Naive B cell (primary cell): Measurements from ENCODE around the gene MFSD11. TPM values are rescaled to one million over a fixed set of nuclear protein-coding genes. Genes with fewer than 3 reads are reported as not detected.
"Not testable (repeated sequence)": the region's sequence is repeated elsewhere in the genome, so short reads cannot be mapped to it uniquely, and the experiment has no call there.

Experiments used
- ATAC-seq, 2 donors: fragments of 150-1000 bp; cut with Tn5 transposase; 2 replicates each; pipeline ENCODE4 v1.10.0; 2021; ENCODE audit warnings: low read depth in 2 of 2, mild to moderate bottlenecking in 2 of 2, moderate library complexity in 2 of 2
- DNase-seq: peaks from one replicate; pipeline ENCODE4 v3.0.0; 2022
- H3K27ac Mint-ChIP-seq, 6 donors: one replicate each; pipeline ENCODE4 v1.8.0; 2020 to 2022; ENCODE audit warnings: mild to moderate bottlenecking in 6 of 6, mixed read lengths in 6 of 6, moderate library complexity in 5 of 6, inconsistent platforms in 2 of 6
- H3K27me3 Mint-ChIP-seq, 3 donors: one replicate each; pipeline ENCODE4 v1.8.0; 2021 to 2022; ENCODE audit warnings: mixed read lengths in 3 of 3, mild to moderate bottlenecking in 1 of 3
- H3K36me3 Mint-ChIP-seq, 2 donors: one replicate each; pipeline ENCODE4 v1.8.0; 2020 to 2022; ENCODE audit warnings: mixed read lengths in 2 of 2, inconsistent platforms in 1 of 2, mild to moderate bottlenecking in 1 of 2
- H3K4me1 Mint-ChIP-seq, 3 donors: one replicate each; pipeline ENCODE4 v1.8.0; 2020 to 2022; ENCODE audit warnings: mixed read lengths in 3 of 3, inconsistent platforms in 1 of 3, mild to moderate bottlenecking in 1 of 3, moderate library complexity in 1 of 3
- H3K4me3 Mint-ChIP-seq, 8 donors: one replicate each; pipeline ENCODE4 v1.8.0; 2020 to 2022; ENCODE audit warnings: mild to moderate bottlenecking in 8 of 8, mixed read lengths in 8 of 8, moderate library complexity in 8 of 8, inconsistent platforms in 2 of 8
- H3K9me3 Mint-ChIP-seq, 7 donors: one replicate each; pipeline ENCODE4 v1.8.0; 2020 to 2022; ENCODE audit warnings: mixed read lengths in 7 of 7, mild to moderate bottlenecking in 5 of 7, inconsistent platforms in 2 of 7, moderate library complexity in 1 of 7
- polyA plus RNA-seq, 6 donors: library from polyadenylated mRNA; unstranded; fragments of 300-500 nt; fragmentation: Illumina TruSeq; gene quantifications; one replicate each; pipeline ENCODE4 v1.2.3, GENCODE V29; 2021; ENCODE audit warnings: low read depth in 6 of 6

Gene MFSD11
- polyA plus RNA-seq, 6 donors from 2014 or later: 18.3 to 39.2 (median 23.2) TPM

DNA sequence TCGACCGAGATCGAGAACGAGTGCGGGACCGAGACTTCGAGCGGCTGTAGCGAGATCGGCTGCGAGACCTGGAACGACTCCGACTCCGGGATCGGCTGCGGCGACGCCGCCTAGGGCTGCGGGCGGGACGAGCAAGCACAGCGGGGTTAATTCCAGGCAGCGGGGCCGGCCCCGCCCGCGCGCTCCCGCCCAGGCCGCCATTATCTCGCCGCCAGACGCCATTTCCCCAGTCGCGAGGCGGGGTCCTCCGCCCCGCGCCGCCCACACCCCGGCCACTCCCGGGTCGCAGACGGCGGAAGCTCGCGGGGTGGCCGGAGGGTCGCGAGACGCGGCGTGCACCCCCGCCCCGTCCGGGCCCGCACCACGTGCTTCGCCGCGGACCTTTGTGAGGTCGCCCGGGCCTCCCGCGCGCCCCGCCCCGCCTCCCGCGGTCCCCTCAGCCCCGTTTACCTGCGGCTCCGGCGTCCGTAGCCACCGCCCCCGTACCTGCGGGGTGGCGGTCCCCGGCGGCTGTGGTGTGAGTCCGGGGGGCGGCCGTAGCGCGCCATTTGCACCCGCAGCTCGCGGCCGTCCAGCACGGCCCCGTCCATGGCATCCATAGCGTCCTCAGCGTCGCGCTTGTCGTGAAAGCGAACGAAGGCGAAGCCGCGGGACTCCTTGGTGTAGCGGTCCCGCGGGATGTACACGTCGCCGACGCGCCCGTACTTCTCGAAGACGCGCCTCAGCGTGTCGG, 1.4 kb upstream of the MFSD11 start:
- H3K4me1 Mint-ChIP-seq: peaks cover 33 to 64% (median 34%) of the 10 kb centered on the region in 3 donors

DNA sequence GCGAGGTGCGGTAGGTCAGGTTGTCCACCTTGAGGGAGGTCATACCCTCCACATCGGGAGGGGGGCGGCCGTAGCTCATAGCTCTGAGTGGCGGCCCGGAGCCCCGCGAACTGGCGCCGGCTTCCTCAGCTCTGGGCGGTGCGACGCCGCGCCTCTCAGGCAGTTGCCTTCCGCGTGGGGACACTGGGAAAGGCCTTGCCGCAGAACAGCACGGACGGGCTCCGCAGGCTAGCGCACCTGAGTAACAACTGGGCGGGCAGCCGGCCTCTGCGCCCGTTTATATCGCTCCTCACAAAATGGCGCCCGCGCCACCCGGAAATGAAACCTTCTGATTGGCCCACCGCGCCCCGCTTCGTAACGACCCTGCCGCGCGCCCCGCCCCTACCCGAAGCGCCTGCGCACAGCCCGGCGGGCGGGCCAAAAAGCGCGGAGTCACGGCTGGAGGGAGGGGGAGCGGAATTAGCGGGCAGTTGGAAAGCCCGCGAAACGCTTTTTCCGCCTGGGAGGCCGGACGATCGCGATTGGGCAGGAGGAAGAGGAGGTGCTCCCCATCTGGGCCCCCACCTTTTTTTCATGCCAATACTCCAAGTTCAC, 740 bp upstream of the MFSD11 start, which contains the start of gene SRSF2:
TSS of gene SRSF2 (minus strand) at position 250 of the 594 bp plus-strand sequence. CDS start at position 79, 171 bp downstream.
- peak; percentile 100 for DNase-seq
- H3K27me3 Mint-ChIP-seq: no peaks in the 10 kb centered on the region
- peaks cover 31 to 58% (median 34%) of the 10 kb centered on the region in 3 donors for H3K4me1 Mint-ChIP-seq
- peaks cover 29% of the 10 kb centered on the region in 2 donors for H3K36me3 Mint-ChIP-seq
- no peaks in the 10 kb centered on the region for H3K9me3 Mint-ChIP-seq
- ATAC-seq: peak; percentile 67
- peak within 1 kb of the TSS; percentile 95 to 99 (median 98) for H3K4me3 Mint-ChIP-seq
- H3K27ac Mint-ChIP-seq: peak within 1 kb of the TSS; percentile 97 to 99 (median 99)

More for the DNA sequence above, 1.4 kb upstream of the MFSD11 start:
- H3K27me3 Mint-ChIP-seq: no peaks in the 10 kb centered on the region
- H3K36me3 Mint-ChIP-seq: peaks cover 25% of the 10 kb centered on the region in 2 donors
- peak; percentile 13 to 18 for ATAC-seq
- no peaks in the 10 kb centered on the region for H3K9me3 Mint-ChIP-seq
- peak; percentile 60 for DNase-seq
- peak overlapping the region; percentile 97 to 99 (median 99) for H3K27ac Mint-ChIP-seq
- peak overlapping the region; percentile 95 to 99 (median 98) for H3K4me3 Mint-ChIP-seq

- H3K27ac Mint-ChIP-seq: peak overlapping the region; percentile 97 to 99 (median 99)
- DNase-seq (no peak), ATAC-seq (no peak)
- no peaks in the 10 kb centered on the region for H3K9me3 Mint-ChIP-seq
- peaks cover 24 to 33% of the 10 kb centered on the region in 2 donors for H3K36me3 Mint-ChIP-seq
- H3K27me3 Mint-ChIP-seq: no peaks in the 10 kb centered on the region
- peaks cover 27 to 46% (median 34%) of the 10 kb centered on the region in 3 donors for H3K4me1 Mint-ChIP-seq
- peak overlapping the region; percentile 95 to 99 (median 98) for H3K4me3 Mint-ChIP-seq
Measured at GRCh38 chr17:76738468-76738850, 540 bp downstream of the MFSD11 start.

DNA sequence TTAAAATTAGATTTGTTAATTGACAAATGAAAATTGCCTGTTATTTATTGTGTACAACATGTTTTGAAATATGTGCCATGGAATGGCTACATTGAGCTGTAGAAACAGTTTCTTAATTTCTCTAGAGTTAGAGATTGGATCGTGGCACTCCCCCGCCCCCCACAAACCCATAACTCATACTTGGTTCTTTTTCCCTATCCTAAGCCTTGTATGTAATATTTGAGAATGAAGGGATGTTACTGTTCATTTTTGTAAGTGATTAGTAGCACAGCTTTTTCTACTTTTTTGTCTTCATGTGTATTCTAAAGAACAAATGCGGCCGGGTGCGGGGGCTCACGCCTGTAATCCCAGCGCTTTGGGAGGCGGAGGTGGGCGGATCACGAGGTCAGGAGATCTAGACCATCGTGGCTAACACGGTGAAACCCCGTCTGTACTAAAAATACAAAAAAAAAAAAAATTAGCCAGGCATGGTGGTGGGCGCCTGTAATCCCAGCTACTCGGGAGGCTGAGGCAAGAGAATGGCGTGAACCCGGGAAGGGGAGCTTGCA, 1.7 kb downstream of the MFSD11 start:
- ATAC-seq: not testable (repeated sequence)

DNA sequence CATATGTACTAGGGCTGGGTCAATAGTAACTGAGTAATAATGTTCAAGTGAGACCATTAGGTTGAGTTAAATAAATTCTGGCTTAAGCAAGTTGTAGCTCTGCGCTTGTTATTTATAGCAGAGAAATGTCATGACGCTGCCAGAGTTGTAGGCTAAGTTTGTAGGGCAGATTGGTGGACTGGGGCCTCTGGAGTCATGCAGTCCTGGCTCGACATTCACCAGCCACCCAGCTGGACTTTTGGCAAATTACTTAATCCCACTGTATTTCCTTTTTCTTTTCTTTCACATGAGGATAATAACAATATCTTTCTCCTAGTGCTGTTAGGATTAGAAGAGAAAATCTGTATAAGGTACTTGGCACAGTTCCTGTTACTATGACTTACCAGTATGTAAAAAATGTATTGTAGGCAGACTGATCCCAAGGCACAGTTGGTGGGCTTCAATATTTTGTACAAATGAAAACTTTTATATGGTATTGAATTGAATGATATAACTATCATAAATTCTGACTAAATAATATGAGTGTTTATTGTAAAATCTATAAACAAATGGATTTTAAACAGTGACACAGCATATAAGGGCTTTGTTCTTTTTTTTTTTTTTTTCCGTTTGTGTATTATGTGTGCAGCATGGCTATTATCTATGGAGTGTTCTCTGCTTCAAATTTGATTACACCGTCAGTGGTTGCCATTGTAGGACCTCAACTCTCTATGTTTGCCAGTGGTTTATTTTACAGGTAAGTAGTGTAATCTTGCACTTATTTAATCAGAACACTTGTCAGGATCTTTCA, 2.6 kb downstream of the MFSD11 start:
- peak overlapping the region in 1 of 8 donors; percentile 44 for H3K4me3 Mint-ChIP-seq
- H3K36me3 Mint-ChIP-seq: peaks cover 12 to 20% of the 10 kb centered on the region in 2 donors
- no peak for ATAC-seq
- H3K27ac Mint-ChIP-seq: peak overlapping the region in 2 of 6 donors; percentile 21 to 29
- DNase-seq: no peak
- H3K9me3 Mint-ChIP-seq: no peaks in the 10 kb centered on the region
- H3K27me3 Mint-ChIP-seq: no peaks in the 10 kb centered on the region
- peaks cover 7 to 25% (median 17%) of the 10 kb centered on the region in 3 donors for H3K4me1 Mint-ChIP-seq

More for the DNA sequence above, 1.7 kb downstream of the MFSD11 start:
- Mint-ChIP-seq H3K4me3 (peak overlapping the region in 1 of 8 donors; percentile 95), H3K4me1 (peaks cover 15 to 34% (median 25%) of the 10 kb centered on the region in 3 donors), H3K36me3 (peaks cover 15 to 23% of the 10 kb centered on the region in 2 donors), H3K27ac (peak overlapping the region in 2 of 6 donors; percentile 44 to 71)
- not testable (repeated sequence) for H3K27me3 Mint-ChIP-seq, H3K9me3 Mint-ChIP-seq, DNase-seq

DNA sequence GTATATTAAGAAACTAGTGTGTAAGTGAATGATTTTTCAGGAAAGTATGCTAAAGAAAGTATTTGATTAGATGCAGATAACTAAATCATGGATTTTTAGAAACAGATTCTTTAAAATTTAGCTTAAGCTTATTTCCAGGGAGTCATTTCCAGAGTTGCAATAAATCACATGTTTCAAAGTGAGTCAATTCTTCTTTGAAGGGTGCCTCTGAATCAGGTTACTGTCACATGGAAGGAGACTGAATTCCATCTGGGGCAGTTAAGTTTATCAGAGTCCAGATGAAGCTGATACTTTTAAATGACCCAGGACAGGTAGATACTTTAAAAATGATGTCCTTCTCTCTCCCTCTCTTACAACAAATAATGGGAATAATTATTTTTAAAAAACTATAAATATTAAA, 5.0 kb downstream of the MFSD11 start:
- peaks cover 9 to 16% of the 10 kb centered on the region in 2 donors for H3K36me3 Mint-ChIP-seq
- DNase-seq (no peak), ATAC-seq (no peak)
- no peak overlapping the region for H3K27ac Mint-ChIP-seq
- H3K27me3 Mint-ChIP-seq: no peaks in the 10 kb centered on the region
- H3K9me3 Mint-ChIP-seq: no peaks in the 10 kb centered on the region
- H3K4me1 Mint-ChIP-seq: peaks cover 0 to 23% (median 14%) of the 10 kb centered on the region in 3 donors
- H3K4me3 Mint-ChIP-seq: no peak overlapping the region

- no peak for DNase-seq
- Mint-ChIP-seq H3K36me3 (peaks cover 9 to 16% of the 10 kb centered on the region in 2 donors), H3K27me3 (no peaks in the 10 kb centered on the region), H3K4me1 (peaks cover 0 to 10% (median 4%) of the 10 kb centered on the region in 3 donors), H3K9me3 (no peaks in the 10 kb centered on the region), H3K27ac (no peak overlapping the region), H3K4me3 (no peak overlapping the region)
- ATAC-seq: no peak
Measured at GRCh38 chr17:76744747-76745146, 6.8 kb downstream of the MFSD11 start.

DNA sequence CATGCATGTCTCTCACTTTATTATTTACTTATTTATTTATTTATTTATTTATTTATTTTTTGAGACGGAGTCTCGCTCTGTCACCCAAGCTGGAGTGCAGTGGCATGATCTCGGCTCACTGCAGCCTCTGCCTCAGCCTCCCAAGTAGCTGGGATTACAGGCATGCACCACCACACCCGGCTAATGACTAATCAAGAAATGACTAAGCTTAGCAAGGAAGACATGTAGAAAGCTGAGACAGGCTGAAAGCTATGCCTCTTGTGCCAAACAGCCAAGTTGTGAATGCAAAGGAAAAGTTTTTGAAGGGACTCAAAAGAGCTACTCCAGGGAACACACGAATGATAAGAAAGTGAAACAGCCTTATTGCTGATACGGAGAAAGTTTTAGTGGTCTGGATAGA, 7.9 kb downstream of the MFSD11 start:
- H3K9me3 Mint-ChIP-seq, H3K4me3 Mint-ChIP-seq, H3K27ac Mint-ChIP-seq, ATAC-seq, DNase-seq, H3K27me3 Mint-ChIP-seq, H3K4me1 Mint-ChIP-seq: not testable (repeated sequence)
- H3K36me3 Mint-ChIP-seq: peaks cover 12 to 16% of the 10 kb centered on the region in 2 donors

DNA sequence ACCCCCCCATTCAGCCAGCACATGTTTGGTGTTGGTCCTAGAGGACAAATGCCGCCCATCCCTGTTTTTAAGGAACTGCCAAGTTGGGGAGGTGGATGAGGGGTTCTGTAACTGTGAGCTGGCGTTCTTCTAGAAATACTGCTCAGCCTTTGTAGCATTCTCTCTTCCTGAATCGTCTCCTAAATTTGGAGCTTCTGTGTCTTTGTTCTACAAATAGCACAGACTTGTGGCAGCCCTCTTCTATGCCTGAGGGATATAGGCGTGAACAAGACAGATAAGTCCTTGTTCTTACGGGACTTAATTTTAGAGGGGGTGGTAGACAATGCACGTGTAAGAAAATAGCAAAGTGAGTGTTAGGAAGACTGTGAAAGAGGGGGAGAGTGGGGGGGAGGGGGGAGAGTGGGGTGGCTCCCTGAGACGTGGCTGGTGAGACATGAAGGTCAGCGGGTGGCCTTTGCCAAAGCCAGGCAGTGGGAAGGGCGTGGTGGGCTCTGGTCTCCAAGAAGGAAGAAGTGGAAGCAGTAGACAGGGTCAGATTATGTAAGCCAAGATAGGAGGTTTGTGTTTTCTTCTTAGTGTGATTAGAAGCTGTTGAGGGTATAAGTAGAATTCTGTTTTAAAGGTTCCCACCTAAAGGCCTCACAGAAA, 9.9 kb downstream of the MFSD11 start:
- ATAC-seq (no peak), DNase-seq (no peak)
- Mint-ChIP-seq H3K27ac (peak overlapping the region in 1 of 6 donors; percentile 66), H3K4me1 (peaks cover under 1 to 4% (median 3%) of the 10 kb centered on the region in 3 donors), H3K27me3 (no peaks in the 10 kb centered on the region), H3K36me3 (peaks cover 8 to 14% of the 10 kb centered on the region in 2 donors), H3K9me3 (no peaks in the 10 kb centered on the region), H3K4me3 (no peak overlapping the region)

- H3K27ac Mint-ChIP-seq: peak overlapping the region in 1 of 6 donors; percentile 56
- peaks cover 3 to 8% (median 4%) of the 10 kb centered on the region in 3 donors for H3K4me1 Mint-ChIP-seq
- DNase-seq (no peak), ATAC-seq (no peak)
- H3K27me3 Mint-ChIP-seq: no peaks in the 10 kb centered on the region
- H3K4me3 Mint-ChIP-seq: peak overlapping the region in 1 of 8 donors; percentile 40
- H3K9me3 Mint-ChIP-seq: no peaks in the 10 kb centered on the region
- peaks cover 8 to 14% of the 10 kb centered on the region in 2 donors for H3K36me3 Mint-ChIP-seq
Measured at GRCh38 chr17:76748657-76749056, 10.7 kb downstream of the MFSD11 start.

GRCh38 chr17:76751416-76751993, 13.6 kb downstream of the MFSD11 start:
- Mint-ChIP-seq H3K27ac (no peak overlapping the region), H3K4me1 (peaks cover 3 to 9% (median 4%) of the 10 kb centered on the region in 3 donors), H3K9me3 (no peaks in the 10 kb centered on the region), H3K4me3 (no peak overlapping the region), H3K27me3 (no peaks in the 10 kb centered on the region), H3K36me3 (peaks cover 0 to 9% of the 10 kb centered on the region in 2 donors)
- ATAC-seq (no peak), DNase-seq (no peak)

DNA sequence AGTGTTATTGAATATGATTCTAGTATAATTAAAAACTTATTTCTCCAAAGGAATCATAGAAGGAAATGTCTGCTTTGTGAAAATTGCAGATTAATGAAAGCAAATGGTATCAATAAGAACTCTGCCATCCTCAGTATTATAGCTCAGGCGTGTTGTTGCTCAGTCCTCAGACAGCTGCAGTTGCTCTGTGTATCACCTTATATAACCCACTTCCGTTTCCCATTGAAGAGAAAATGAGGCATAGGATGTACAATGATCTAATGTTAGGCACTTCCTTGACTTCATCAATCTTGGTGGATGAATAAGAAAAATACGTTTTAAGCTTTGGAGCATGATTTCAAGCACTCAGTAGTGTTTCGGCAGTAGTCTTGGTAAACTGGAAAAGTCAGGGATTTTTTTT, 14.1 kb downstream of the MFSD11 start:
- H3K4me1 Mint-ChIP-seq: peaks cover 3 to 9% (median 4%) of the 10 kb centered on the region in 3 donors
- H3K36me3 Mint-ChIP-seq: peaks cover 3 to 9% of the 10 kb centered on the region in 2 donors
- DNase-seq (no peak), ATAC-seq (no peak)
- H3K27ac Mint-ChIP-seq: peak overlapping the region in 1 of 6 donors; percentile 63
- no peaks in the 10 kb centered on the region for H3K9me3 Mint-ChIP-seq
- no peaks in the 10 kb centered on the region for H3K27me3 Mint-ChIP-seq
- no peak overlapping the region for H3K4me3 Mint-ChIP-seq
